Small intestine (tissue), 7 donors: Measurements from ENCODE around the gene LRRIQ1. TPM values are rescaled to one million over a fixed set of nuclear protein-coding genes. Genes with fewer than 3 reads are reported as not detected.

ENCODE experiments used
- DNase-seq, 2 donors: peaks; one replicate each; pipeline versions ENCODE4 v3.0.0 to v3.0.0-alpha.2; 2013
- FAIRE-seq: peaks from 2 replicates; lab custom pipeline; 2012; peaks lifted over from hg19 to GRCh38; lab: Jason Lieb, UNC
- H3K27ac ChIP-seq, 3 donors: one replicate each; pipeline ENCODE4 v1.5.1; 2013; ENCODE audit warnings: low read length in 2 of 3, mild to moderate bottlenecking in 2 of 3, control low read depth in 1 of 3, inconsistent platforms in 1 of 3, low read depth in 1 of 3, moderate library complexity in 1 of 3
- H3K27me3 ChIP-seq, 3 donors: one replicate each; pipeline ENCODE4 v1.6.1; 2013; ENCODE audit warnings: low read length in 3 of 3, inconsistent platforms in 1 of 3; ENCODE audit not compliant: control insufficient read depth in 3 of 3, insufficient read depth in 3 of 3
- H3K36me3 ChIP-seq, 3 donors: one replicate each; pipeline ENCODE4 v1.6.1; 2013; ENCODE audit warnings: low read length in 3 of 3, inconsistent platforms in 1 of 3, low read depth in 1 of 3, mild to moderate bottlenecking in 1 of 3, moderate library complexity in 1 of 3; ENCODE audit not compliant: control insufficient read depth in 3 of 3, insufficient read depth in 2 of 3
- H3K4me1 ChIP-seq, 3 donors: one replicate each; pipeline ENCODE4 v1.6.1; 2013; ENCODE audit warnings: low read length in 2 of 3, inconsistent platforms in 1 of 3, low read depth in 1 of 3, mild to moderate bottlenecking in 1 of 3, moderate library complexity in 1 of 3; ENCODE audit not compliant: control insufficient read depth in 3 of 3, insufficient read depth in 2 of 3
- H3K4me3 ChIP-seq, 3 donors: one replicate each; pipeline ENCODE4 v1.5.1; 2013; ENCODE audit warnings: low read length in 3 of 3, control low read depth in 1 of 3, inconsistent platforms in 1 of 3, low read depth in 1 of 3, mild to moderate bottlenecking in 1 of 3, moderate library complexity in 1 of 3
- H3K9me3 ChIP-seq, 2 donors: one replicate each; pipeline ENCODE4 v1.6.1; 2013; ENCODE audit warnings: low read depth in 1 of 2, low read length in 1 of 2; ENCODE audit not compliant: control insufficient read depth in 2 of 2, insufficient read depth in 1 of 2
- WGBS, 3 donors: extraction: QIAGEN DNeasy Blood & Tissue Kit; methylation state at CpG; one replicate each; pipeline ENCODE4 v1.1.7; 2013; 5-methylcytosine and 5-hydroxymethylcytosine counted together
- polyA plus RNA-seq, 4 donors: library from polyadenylated mRNA; stranded (reverse) in 3 of 4; unstranded in 1 of 4; fragments of 200-250 nt in 3 of 4; fragments of 120-200 nt in 1 of 4; gene quantifications; one replicate each; pipeline versions ENCODE4 v1.2.1 to v1.2.3, GENCODE V29; 2013
- donor health status: healthy with polysubstance abuse.
- donor health status: control.
- donor health status: control.
- donor health status: Bipolar disorder and iron deficiency.
- donor health status: healthy.

The LRRIQ1 gene
- polyA plus RNA-seq, 4 donors: 0.09 to 0.22 TPM; not detected in 2

- peak; percentile 5 to 32 for DNase-seq
- Histone ChIP-seq H3K4me1 (peaks cover 0 to 20% (median 0%) of the 10 kb centered on the region in 3 donors), H3K27ac (no peak overlapping the region), H3K27me3 (peaks cover 2 to 62% (median 25%) of the 10 kb centered on the region in 3 donors), H3K9me3 (no peaks in the 10 kb centered on the region), H3K4me3 (peak overlapping the region in 2 of 3 donors; percentile 34 to 50), H3K36me3 (no peaks in the 10 kb centered on the region)
- WGBS, 3 donors: 2 to 8% (median 5%) methylated on average over 15 of the region's 15 CpGs
- FAIRE-seq: no peak
Measured at GRCh38 chr12:85280984-85281630, 245.0 kb downstream of the LRRIQ1 start.

- no peak for DNase-seq
- Histone ChIP-seq H3K4me1 (peaks cover 0 to 20% (median 0%) of the 10 kb centered on the region in 3 donors), H3K4me3 (no peak overlapping the region), H3K9me3 (no peaks in the 10 kb centered on the region), H3K27me3 (peaks cover 2 to 56% (median 22%) of the 10 kb centered on the region in 3 donors), H3K36me3 (no peaks in the 10 kb centered on the region), H3K27ac (no peak overlapping the region)
- FAIRE-seq: no peak
- WGBS, 3 donors: 9 to 13% (median 9%) methylated on average over 11 of the region's 11 CpGs
Measured at GRCh38 chr12:85281636-85282312, 245.6 kb downstream of the LRRIQ1 start.

- Histone ChIP-seq H3K27ac (no peak overlapping the region), H3K27me3 (peaks cover 2 to 39% (median 14%) of the 10 kb centered on the region in 3 donors), H3K4me1 (peaks cover 0 to 16% (median 0%) of the 10 kb centered on the region in 3 donors), H3K9me3 (no peaks in the 10 kb centered on the region), H3K36me3 (no peaks in the 10 kb centered on the region), H3K4me3 (no peak overlapping the region)
- DNase-seq (no peak), FAIRE-seq (no peak)
- 46 to 59% (median 56%) methylated on average over 6 of the region's 6 CpGs for WGBS, 3 donors
Measured at GRCh38 chr12:85283560-85283959, 247.4 kb downstream of the LRRIQ1 start.

Other genes with a start within 250 kb of the LRRIQ1 start
- gene SLC6A15, start 123.6 kb upstream of the LRRIQ1 start, polyA plus RNA-seq: 1 to 10 TPM in 1 of 4 donors, under 1 TPM in 1, not detected in 2; 0.34 to 1.0 TPM
- gene TSPAN19, start 74 bp upstream of the LRRIQ1 start, polyA plus RNA-seq: under 1 TPM in 1 of 4 donors, not detected in 3; 0.34 TPM
- gene ALX1, start 243.9 kb downstream of the LRRIQ1 start, polyA plus RNA-seq: not detected